ENCODE measurements around the gene CTPS2. TPM values are rescaled to one million over a fixed set of nuclear protein-coding genes. Genes with fewer than 3 reads are reported as not detected.
A peak's percentile ranks its signal among the peaks of the same experiment; 100 is the strongest.

Gene CTPS2
- total and polyA plus RNA-seq, 2 donors (not counting 3 experiments of a cell fraction or from before 2014, with no cell fraction given) = 7.4 to 15.7 TPM

GRCh38 chrX:16633754-16634153, 78.7 kb downstream of the CTPS2 start:
- Histone ChIP-seq H3K9me1 (replicated peaks; ENCODE audit: control insufficient read depth, extremely low read depth, insufficient read depth, low read length) (no peaks in the 10 kb centered on the region), H3K4me3 (replicated peaks in 1 of 3; ENCODE audit: insufficient read depth in 1 of 3, low read depth in 1 of 3, low read length in 3 of 3) (no peak overlapping the region), H3K27ac (ENCODE audit: insufficient read depth, low read depth, low read length) (peak overlapping the region; percentile 30), H2AFZ (ENCODE audit: low read depth, low read length) (no peak overlapping the region), H3K9ac (replicated peaks; ENCODE audit: extremely low read depth, insufficient read depth, low read length) (no peak overlapping the region), H3K27me3 (ENCODE audit: control insufficient read depth in 2 of 2, insufficient read depth in 2 of 2, low read length in 2 of 2) (no peaks in the 10 kb centered on the region), H4K20me1 (replicated peaks; ENCODE audit: control insufficient read depth, extremely low read depth, insufficient read depth, low read length) (no peaks in the 10 kb centered on the region), H3K36me3 (ENCODE audit: control insufficient read depth in 2 of 2, extremely low read depth in 1 of 2, insufficient read depth in 2 of 2, low read length in 2 of 2) (no peaks in the 10 kb centered on the region), H3K9me3 (replicated peaks; ENCODE audit: control insufficient read depth, insufficient read depth, low read length) (no peaks in the 10 kb centered on the region), H3K4me1 (ENCODE audit: control insufficient read depth, extremely low read depth, insufficient read depth, low read length) (peaks cover 11% of the 10 kb centered on the region), H3K4me2 (ENCODE audit: insufficient read depth, low read length) (peak overlapping the region; percentile 45), H3K79me2 (ENCODE audit: control insufficient read depth, insufficient read depth, low read length) (no peaks in the 10 kb centered on the region)
- no TSS peak for BruUV-seq (replicated peaks)
- POLR2A ChIA-PET = no interaction called here
- FAIRE-seq (peak; percentile 91), DNase-seq (ENCODE audit: low read depth, low spot score) (peak; percentile 74)
- TF ChIP-seq MYC (IDR thresholded peaks at IDR 0.05; ENCODE audit: low read depth, low read length) (no peak), FOS (IDR thresholded peaks at IDR 0.05; ENCODE audit: borderline replicate concordance, insufficient read depth, low read length) (peak; percentile 52), GATA2 (IDR thresholded peaks at IDR 0.05; ENCODE audit: insufficient read depth, insufficient read length, low read depth, low read length) (peak; percentile 78), EZH2 (IDR thresholded peaks at IDR 0.05; ENCODE audit: borderline replicate concordance, low read depth, low read length, severe bottlenecking) (no peak), JUN (IDR thresholded peaks at IDR 0.05; ENCODE audit: borderline replicate concordance, insufficient read depth, insufficient read length, low read depth) (peak; percentile 34)
- intact Hi-C loops (cut with micrococcal nuclease) (no loop called here), dilution Hi-C loops (cut with MboI; ENCODE audit: extremely low pct_ligation_motif_present, low sequenced_read_pairs) (no loop called here)
- CTCF ChIA-PET = no interaction called here

GRCh38 chrX:16629909-16630308, 82.6 kb downstream of the CTPS2 start:
- CTCF ChIA-PET = interaction anchor here (0.7 kb wide), 1 partner anchor 35 kb away, joined by 3 read pairs; no protein-coding TSS in a partner anchor

More at GRCh38 chrX:16629909-16630308, 82.6 kb downstream of the CTPS2 start:
- no peaks in the 10 kb centered on the region for H3K27me3 ChIP-seq (ENCODE audit: control insufficient read depth in 2 of 2, insufficient read depth in 2 of 2, low read length in 2 of 2)
- dilution Hi-C loops (cut with MboI; ENCODE audit: extremely low pct_ligation_motif_present, low sequenced_read_pairs) = no loop called here
- H3K27ac ChIP-seq (ENCODE audit: insufficient read depth, low read depth, low read length) = no peak overlapping the region
- H3K9me1 ChIP-seq (replicated peaks; ENCODE audit: control insufficient read depth, extremely low read depth, insufficient read depth, low read length) = no peaks in the 10 kb centered on the region
- intact Hi-C loops (cut with micrococcal nuclease) = no loop called here
- no peak for DNase-seq (ENCODE audit: low read depth, low spot score)
- no peak overlapping the region for H3K4me2 ChIP-seq (ENCODE audit: insufficient read depth, low read length)
- TF ChIP-seq MAX (IDR thresholded peaks at IDR 0.05; ENCODE audit: insufficient read depth, insufficient read length) = no peak
- no peak for TF ChIP-seq MYC (IDR thresholded peaks at IDR 0.05; ENCODE audit: low read depth, low read length)
- TF ChIP-seq GATA2 (IDR thresholded peaks at IDR 0.05; ENCODE audit: insufficient read depth, insufficient read length, low read depth, low read length) = no peak
- no peak for TF ChIP-seq EZH2 (IDR thresholded peaks at IDR 0.05; ENCODE audit: borderline replicate concordance, low read depth, low read length, severe bottlenecking)
- no peak for TF ChIP-seq POLR2A (IDR thresholded peaks at IDR 0.05; ENCODE audit: low read depth, low read length)
- TF ChIP-seq FOS (IDR thresholded peaks at IDR 0.05; ENCODE audit: borderline replicate concordance, insufficient read depth, low read length) = no peak
- TF ChIP-seq JUN (IDR thresholded peaks at IDR 0.05; ENCODE audit: borderline replicate concordance, insufficient read depth, insufficient read length, low read depth) = no peak
- TF ChIP-seq POLR2AphosphoS5 (IDR thresholded peaks at IDR 0.05; ENCODE audit: insufficient read depth, low read depth, low read length) = no peak
- TF ChIP-seq CTCF (IDR thresholded peaks at IDR 0.05; ENCODE audit: extremely low read depth in 1 of 2, insufficient read depth in 1 of 2, low read depth in 1 of 2, low read length in 2 of 2) = no peak
- no peaks in the 10 kb centered on the region for H3K9me3 ChIP-seq (replicated peaks; ENCODE audit: control insufficient read depth, insufficient read depth, low read length)
- FAIRE-seq = peak; percentile 46
- H2AFZ ChIP-seq (ENCODE audit: low read depth, low read length) = no peak overlapping the region
- H3K4me1 ChIP-seq (ENCODE audit: control insufficient read depth, extremely low read depth, insufficient read depth, low read length) = peaks cover 11% of the 10 kb centered on the region
- no peaks in the 10 kb centered on the region for H3K36me3 ChIP-seq (ENCODE audit: control insufficient read depth in 2 of 2, extremely low read depth in 1 of 2, insufficient read depth in 2 of 2, low read length in 2 of 2)
- POLR2A ChIA-PET = no interaction called here
- H3K4me3 ChIP-seq (replicated peaks in 1 of 3; ENCODE audit: insufficient read depth in 1 of 3, low read depth in 1 of 3, low read length in 3 of 3) = no peak overlapping the region
- H4K20me1 ChIP-seq (replicated peaks; ENCODE audit: control insufficient read depth, extremely low read depth, insufficient read depth, low read length) = no peaks in the 10 kb centered on the region
- no peak overlapping the region for H3K9ac ChIP-seq (replicated peaks; ENCODE audit: extremely low read depth, insufficient read depth, low read length)
- no TSS peak for BruUV-seq (replicated peaks)
- H3K79me2 ChIP-seq (ENCODE audit: control insufficient read depth, insufficient read depth, low read length) = no peaks in the 10 kb centered on the region

Measured in endothelial cell of umbilical vein (primary cell).